ENCODE measurements around the gene SLC1A2.
A peak's percentile ranks its signal among the peaks of the same experiment; 100 is the strongest.
"Not testable (repeated sequence)": the region's sequence is repeated elsewhere in the genome, so short reads cannot be mapped to it uniquely, and the experiment has no call there.

The SLC1A2 gene

DNA sequence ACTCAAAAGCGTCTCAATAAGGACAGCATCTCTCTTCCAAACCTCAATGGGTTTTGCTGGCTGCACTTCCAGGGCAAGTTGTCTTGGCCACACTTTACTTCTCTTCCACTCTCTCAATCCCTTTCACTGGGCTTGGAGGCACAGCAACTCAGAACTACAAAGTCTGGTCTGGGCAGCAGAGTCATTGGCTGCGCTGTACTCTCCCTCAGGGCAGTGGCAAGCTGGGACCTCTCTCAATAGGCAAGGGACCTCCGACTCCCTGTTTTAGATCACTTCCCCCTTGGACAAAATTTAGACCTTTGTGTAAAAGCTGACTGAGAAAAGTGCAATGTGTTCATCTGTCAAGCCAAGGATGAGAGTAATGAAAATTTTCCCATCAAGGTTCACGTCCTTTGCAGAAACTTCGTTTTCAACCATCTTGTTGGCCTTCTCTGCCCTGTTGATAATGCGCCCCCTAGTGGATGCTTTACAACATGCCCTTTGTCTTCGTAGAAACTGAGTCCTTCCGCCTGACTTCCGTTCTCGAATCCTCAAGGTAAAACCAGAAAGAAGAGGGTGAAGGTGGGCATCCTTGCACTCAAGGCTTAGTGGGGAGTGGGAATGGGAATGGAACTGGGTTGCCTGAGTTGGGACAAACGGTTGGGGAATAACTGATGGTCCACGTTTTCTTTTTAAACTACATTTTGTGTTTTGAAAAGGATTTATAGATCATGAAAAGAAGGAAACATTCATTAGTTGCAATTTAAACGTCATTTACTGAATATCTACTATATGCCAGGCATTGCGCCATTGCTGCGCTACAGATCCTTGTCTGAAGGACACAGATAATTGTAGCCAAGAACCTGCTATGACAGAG, 181.3 kb downstream of the SLC1A2 start:
- DNase-seq = no peak

DNA sequence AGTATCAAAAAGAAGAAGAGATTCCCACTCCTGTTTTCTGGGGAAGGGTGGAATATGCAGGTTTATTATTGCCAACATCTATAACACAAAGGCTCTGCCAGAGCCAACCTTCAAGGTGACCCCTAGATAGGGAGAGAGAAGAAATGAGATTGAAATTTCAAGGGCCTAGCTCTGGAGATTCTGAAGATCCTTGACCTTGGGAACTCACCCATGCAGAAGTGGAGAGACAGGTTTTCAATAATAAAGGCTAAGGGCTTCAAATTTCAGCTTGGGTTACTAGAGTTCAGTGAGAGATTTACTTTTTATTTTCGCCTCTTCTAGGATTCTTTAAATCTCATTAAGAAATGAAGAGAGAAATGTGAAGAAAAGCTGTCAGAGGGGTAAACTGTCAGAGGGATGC, 182.0 kb downstream of the SLC1A2 start:
- no peak for DNase-seq

DNA sequence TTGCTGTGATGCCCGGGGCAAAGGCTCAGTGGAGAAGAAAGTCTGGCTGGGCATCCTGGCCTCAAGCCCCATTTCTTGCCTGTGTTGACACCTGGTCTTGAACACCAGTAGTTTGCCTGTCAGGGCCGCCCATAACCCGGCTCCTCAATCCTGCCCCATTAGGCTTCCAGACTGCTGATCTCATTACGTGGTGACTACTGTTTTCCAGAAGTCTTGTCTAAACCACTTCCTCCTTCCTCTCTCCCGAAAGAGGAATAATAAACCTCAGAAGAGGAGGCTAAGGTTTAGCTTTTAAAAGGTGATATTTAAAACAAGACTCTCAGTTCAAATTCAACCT, 182.7 kb downstream of the SLC1A2 start:
- DNase-seq = no peak

- peak; percentile 58 for DNase-seq
Measured at GRCh38 chr11:35235936-35236666, 183.3 kb downstream of the SLC1A2 start.

- DNase-seq = no peak
Measured at GRCh38 chr11:35235498-35235897, 183.9 kb downstream of the SLC1A2 start.

- no peak for DNase-seq
Measured at GRCh38 chr11:35235157-35235468, 184.2 kb downstream of the SLC1A2 start.

- no peak for DNase-seq
Measured at GRCh38 chr11:35234460-35235156, 184.8 kb downstream of the SLC1A2 start.

GRCh38 chr11:35233518-35233917, 185.8 kb downstream of the SLC1A2 start:
- no peak for DNase-seq

GRCh38 chr11:35232891-35233330, 186.4 kb downstream of the SLC1A2 start:
- DNase-seq = no peak

- no peak for DNase-seq
Measured at GRCh38 chr11:35231076-35231860, 188.1 kb downstream of the SLC1A2 start.

GRCh38 chr11:35230388-35230787, 189.0 kb downstream of the SLC1A2 start:
- DNase-seq = no peak

DNA sequence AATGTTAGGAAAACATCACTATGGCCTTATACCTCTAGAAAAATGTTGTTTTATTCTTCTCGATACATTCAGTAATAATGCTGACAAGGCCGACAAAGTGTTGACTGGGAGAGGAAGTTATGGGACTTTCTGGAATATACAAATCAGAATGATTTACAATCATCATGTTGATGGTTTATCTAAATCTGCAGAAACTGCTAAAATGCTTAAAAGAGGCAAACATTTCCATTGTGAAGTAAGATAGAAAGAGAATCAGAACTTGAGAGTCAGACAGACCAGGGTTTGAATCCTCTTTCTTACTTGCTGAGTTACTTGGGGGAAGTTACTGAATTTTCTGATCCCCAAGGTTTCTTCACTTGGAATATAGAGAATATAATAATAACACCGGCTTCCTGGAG, 191.0 kb downstream of the SLC1A2 start:
- no peak for DNase-seq

DNA sequence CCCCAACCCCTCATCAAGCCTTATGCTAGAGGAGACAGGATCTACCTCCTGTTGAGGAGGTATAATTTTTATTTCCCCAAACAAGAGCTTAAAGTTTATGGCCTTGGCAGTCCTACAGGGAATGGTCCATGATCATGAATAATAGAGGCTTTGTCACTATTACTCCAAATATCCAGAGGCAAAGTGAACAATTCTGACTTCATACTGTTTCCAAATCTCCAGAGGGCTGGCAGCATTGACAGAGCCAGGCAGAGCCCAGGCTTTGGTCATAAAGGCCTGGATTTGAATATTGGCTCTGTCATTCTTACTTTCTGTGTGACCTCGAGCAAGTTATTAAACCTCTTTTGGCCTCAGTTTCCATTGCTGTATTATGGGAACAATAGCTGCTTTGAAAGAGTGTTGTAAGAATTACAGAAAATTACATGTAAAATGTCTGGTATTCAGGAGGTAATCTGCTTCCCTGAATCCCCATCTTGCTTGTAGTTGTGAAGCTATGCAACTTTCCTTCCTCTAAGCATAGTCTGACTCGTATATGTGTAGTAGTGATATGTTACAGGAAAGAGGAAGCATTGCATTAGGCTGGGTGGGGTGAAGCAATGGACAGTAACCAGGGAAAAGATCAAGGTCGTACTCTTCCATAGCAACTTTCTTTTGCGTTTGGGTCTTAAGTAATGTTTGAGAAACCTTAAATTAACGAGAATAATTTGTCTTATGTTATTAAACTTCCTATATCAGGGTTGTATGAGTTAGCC, 191.6 kb downstream of the SLC1A2 start:
- DNase-seq = no peak

GRCh38 chr11:35226756-35227155, 192.6 kb downstream of the SLC1A2 start:
- DNase-seq = not testable (repeated sequence)

GRCh38 chr11:35225946-35226520, 193.3 kb downstream of the SLC1A2 start:
- DNase-seq = no peak

GRCh38 chr11:35223991-35224390, 195.4 kb downstream of the SLC1A2 start:
- DNase-seq = no peak

DNA sequence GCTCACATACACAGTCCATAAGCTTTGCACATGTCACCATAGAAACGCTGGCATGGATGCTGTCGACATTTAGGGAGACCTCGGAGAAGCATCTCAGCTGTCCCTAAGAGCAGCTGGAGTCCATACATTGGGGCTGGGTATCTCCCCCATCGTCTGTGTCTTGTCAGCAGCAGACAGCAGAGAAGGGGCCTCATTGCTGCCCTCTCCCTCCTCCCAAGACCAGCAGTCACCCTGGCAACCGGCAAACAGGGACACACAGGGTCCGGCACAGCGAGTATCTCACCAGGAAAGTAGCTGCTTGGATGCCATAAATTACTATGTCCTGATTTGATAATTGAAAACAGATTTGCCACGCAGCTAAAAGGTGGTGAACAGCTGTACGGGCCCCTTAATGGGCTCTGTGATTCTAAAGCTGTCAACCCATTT, 196.0 kb downstream of the SLC1A2 start:
- no peak for DNase-seq

DNA sequence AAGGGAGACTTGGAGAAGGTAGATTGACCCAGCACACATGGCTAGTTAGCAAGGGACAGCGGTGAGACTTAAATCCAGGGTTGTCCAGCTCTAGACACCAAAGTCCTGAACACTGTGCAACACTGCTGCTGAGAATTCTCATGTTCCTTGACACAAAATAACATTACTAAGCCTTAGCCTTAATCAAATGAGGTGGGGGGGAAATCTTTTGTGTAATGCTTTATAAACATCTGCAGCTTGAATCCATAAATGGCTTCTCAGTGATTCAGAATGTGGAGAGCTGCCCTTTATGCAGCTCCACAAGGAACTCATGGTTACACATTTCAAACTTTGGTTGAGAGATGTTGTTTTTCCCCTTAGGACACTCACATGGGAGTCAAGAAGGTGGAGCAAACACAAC, 200.4 kb downstream of the SLC1A2 start:
- DNase-seq = no peak

DNA sequence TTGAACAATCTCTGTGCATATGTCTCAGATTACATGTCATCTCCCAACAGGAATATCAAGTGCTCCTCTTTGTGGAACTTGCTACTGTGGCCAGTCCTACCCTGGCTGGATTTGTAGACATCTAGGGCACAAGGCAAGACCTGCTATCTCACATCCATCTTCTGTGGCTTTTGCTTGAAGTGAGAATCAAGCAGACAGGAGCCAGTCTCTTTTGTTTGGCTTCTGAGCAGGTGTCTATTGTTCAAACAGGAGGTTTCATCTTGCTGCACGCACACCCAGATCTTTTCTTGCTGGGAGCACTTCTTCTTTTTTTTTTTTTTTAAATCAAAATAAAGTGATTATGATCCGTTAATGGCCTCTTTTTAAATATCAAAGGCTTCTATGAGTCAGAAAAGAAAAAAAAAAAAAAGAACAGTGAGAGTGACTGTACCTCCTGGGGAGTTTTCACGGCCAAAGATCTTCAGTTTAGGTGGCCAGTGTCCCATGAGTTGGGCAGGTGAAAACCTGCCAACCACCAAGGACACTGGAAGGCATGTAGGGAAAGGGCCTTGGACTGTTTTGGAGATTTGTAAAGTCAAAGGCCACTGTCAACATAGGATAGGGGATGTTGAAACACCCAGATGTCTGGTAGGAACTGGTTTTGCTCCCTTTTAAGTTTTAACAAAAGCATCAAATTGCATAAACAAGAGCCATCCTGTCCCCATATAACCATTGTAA, 202.2 kb downstream of the SLC1A2 start:
- DNase-seq = peak; percentile 56

- DNase-seq = no peak
Measured at GRCh38 chr11:35215945-35216344, 203.4 kb downstream of the SLC1A2 start.

DNA sequence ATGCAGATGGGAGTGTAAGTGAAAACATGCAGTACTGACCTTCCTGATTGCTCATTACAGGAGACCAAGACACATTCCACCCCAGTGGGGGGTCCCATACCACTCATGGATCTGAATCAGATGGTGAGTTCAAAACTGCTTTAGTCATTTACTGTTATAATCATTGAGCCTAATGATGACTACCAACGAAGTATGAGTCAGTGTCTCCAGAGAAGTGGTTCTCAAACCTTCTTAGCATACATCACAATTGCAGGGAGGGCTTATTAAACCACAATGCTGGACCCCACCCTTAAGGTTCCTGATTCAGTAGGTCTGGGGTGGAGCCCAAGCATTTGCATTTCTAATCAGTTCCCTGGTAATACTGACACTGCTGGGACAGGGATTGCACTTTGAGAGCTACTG, 204.6 kb downstream of the SLC1A2 start:
- DNase-seq = no peak

Measured in activated T-cell treated with anti-CD3 and anti-CD28 coated beads, Interleukin-2, amount 50 U/mL, for 1 hour (primary cell).